Natural killer cell (primary cell): ENCODE data around the gene WBP1. TPM values are rescaled to one million over a fixed set of nuclear protein-coding genes. Genes with fewer than 3 reads are reported as not detected.

ENCODE experiments used
- ATAC-seq, 3 donors: fragments of 150-1000 bp in 2 of 3; fragments of 200-7000 bp in 1 of 3; cut with Tn5 transposase; 1 replicate in 1 of 3; 2 replicates in 2 of 3; pipeline ENCODE4 v1.10.0; 2021; ENCODE audit warnings: mild to moderate bottlenecking in 2 of 3, moderate library complexity in 2 of 3
- DNase-seq, 2 donors: peaks; one replicate each; pipeline versions ENCODE4 v3.0.0 to v3.0.0-alpha.2; 2013 to 2021; ENCODE audit warnings: mixed read lengths in 1 of 2
- H3K27ac ChIP-seq: one replicate; pipeline ENCODE4 v1.5.1; 2013; ENCODE audit warnings: mild to moderate bottlenecking, low read length
- H3K27me3 ChIP-seq: one replicate; pipeline ENCODE4 v1.6.1; 2013; ENCODE audit warnings: low read length; ENCODE audit not compliant: control insufficient read depth, insufficient read depth
- H3K36me3 ChIP-seq: one replicate; pipeline ENCODE4 v1.6.1; 2013; ENCODE audit warnings: low read length; ENCODE audit not compliant: control insufficient read depth, insufficient read depth
- H3K4me1 ChIP-seq: one replicate; pipeline ENCODE4 v1.6.1; 2013; ENCODE audit warnings: low read length; ENCODE audit not compliant: control insufficient read depth, insufficient read depth
- H3K4me3 ChIP-seq: one replicate; pipeline ENCODE4 v1.5.1; 2013; ENCODE audit warnings: low read length
- H3K9me3 ChIP-seq: one replicate; pipeline ENCODE4 v1.6.1; 2013; ENCODE audit warnings: low read length; ENCODE audit not compliant: control insufficient read depth, insufficient read depth
- H3K27ac Mint-ChIP-seq, 2 donors: one replicate each; pipeline ENCODE4 v1.8.0; 2022; ENCODE audit warnings: mild to moderate bottlenecking in 2 of 2, mixed read lengths in 2 of 2, moderate library complexity in 1 of 2
- H3K27me3 Mint-ChIP-seq, 2 donors: one replicate each; pipeline ENCODE4 v1.8.0; 2022; ENCODE audit warnings: low read depth in 2 of 2, mixed read lengths in 2 of 2
- H3K36me3 Mint-ChIP-seq: one replicate; pipeline ENCODE4 v1.8.0; 2022; ENCODE audit warnings: mixed read lengths
- H3K4me1 Mint-ChIP-seq, 2 donors: one replicate each; pipeline ENCODE4 v1.8.0; 2022; ENCODE audit warnings: mixed read lengths in 2 of 2
- H3K4me3 Mint-ChIP-seq: one replicate; pipeline ENCODE4 v1.8.0; 2022; ENCODE audit warnings: mild to moderate bottlenecking, moderate library complexity, mixed read lengths
- H3K9me3 Mint-ChIP-seq, 2 donors: one replicate each; pipeline ENCODE4 v1.8.0; 2022; ENCODE audit warnings: mixed read lengths in 2 of 2
- WGBS: methylation state at CpG from one replicate; pipeline ENCODE4 v1.1.7; 2013; ENCODE audit warnings: missing lambda C conversion rate; ENCODE audit not compliant: insufficient coverage; 5-methylcytosine and 5-hydroxymethylcytosine counted together
- intact Hi-C: fragments of 100-400 bp; cut with micrococcal nuclease; formaldehyde crosslinking; loops from one replicate; pipeline ENCODE4 v1.14.2; 2022
- total RNA-seq, 4 donors: library from RNA; stranded (reverse); fragments of 120-200 nt in 1 of 4; gene quantifications; one replicate each; pipeline versions ENCODE4 v1.2.3 to v1.2.4, GENCODE V29; 2013 to 2022
- TF ChIP-seq, protein P1 (sequence below): fragments of 200-600 bp; IDR thresholded peaks from one replicate; pipeline ENCODE4 v1.8.0; 2022; ENCODE audit warnings: antibody characterized with exemption

Gene WBP1
- total RNA-seq, 3 donors from 2014 or later (not counting 1 experiment from before 2014, with no cell fraction given) = 65.1 to 68.3 (median 65.4) TPM

DNA sequence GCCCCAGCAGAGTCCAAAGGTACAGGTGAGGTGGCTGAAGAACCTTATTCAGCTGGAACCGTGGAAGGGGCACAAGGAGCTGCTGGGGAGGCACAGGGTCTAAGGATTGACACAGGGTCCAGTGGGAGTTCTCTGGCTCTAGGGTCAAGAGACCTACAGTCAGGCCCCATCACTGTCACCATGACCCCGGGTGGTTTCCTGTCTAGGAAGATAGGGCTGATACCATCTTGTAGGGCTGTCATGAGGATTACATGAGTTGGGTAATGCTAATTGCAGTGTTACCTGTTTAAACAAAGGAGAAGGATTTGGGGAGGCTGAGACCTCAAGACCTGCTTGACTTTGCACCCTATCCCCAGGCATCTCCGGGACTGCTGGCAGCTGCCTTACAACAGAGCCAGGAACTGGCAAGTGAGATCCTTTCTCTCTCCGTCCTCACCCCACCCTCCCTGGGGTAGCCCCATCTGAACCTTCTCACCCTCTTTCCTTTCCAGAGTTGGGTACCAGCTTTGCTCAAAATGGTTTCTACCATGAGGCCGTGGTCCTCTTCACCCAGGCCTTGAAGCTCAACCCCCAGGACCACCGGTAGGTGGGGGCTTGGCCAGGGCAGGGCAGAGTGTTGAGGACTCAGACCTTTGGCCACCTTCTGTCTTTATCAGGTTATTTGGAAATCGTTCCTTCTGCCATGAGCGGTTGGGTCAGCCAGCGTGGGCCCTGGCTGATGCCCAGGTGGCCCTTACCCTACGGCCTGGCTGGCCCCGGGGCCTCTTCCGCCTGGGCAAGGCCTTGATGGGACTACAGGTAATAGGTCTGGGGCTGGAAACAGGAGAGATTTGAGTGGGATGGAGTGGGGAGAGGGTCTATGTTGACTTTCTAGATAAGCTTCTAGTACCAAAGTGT lies 33.7 kb downstream of the WBP1 start:
- Mint-ChIP-seq H3K4me3 (no peak overlapping the region), H3K36me3 (no peaks in the 10 kb centered on the region), H3K9me3 (no peaks in the 10 kb centered on the region), H3K4me1 (peaks cover 0 to 10% of the 10 kb centered on the region in 2 donors), H3K27ac (no peak overlapping the region), H3K27me3 (no peaks in the 10 kb centered on the region)
- ATAC-seq (no peak), DNase-seq (no peak)
- no peak overlapping the region for H3K4me3 ChIP-seq
- no peaks in the 10 kb centered on the region for H3K4me1 ChIP-seq
- TF ChIP-seq, protein P1, sequence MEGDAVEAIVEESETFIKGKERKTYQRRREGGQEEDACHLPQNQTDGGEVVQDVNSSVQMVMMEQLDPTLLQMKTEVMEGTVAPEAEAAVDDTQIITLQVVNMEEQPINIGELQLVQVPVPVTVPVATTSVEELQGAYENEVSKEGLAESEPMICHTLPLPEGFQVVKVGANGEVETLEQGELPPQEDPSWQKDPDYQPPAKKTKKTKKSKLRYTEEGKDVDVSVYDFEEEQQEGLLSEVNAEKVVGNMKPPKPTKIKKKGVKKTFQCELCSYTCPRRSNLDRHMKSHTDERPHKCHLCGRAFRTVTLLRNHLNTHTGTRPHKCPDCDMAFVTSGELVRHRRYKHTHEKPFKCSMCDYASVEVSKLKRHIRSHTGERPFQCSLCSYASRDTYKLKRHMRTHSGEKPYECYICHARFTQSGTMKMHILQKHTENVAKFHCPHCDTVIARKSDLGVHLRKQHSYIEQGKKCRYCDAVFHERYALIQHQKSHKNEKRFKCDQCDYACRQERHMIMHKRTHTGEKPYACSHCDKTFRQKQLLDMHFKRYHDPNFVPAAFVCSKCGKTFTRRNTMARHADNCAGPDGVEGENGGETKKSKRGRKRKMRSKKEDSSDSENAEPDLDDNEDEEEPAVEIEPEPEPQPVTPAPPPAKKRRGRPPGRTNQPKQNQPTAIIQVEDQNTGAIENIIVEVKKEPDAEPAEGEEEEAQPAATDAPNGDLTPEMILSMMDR = no peak
- no peak overlapping the region for H3K27ac ChIP-seq
- 97% methylated on average over 12 of the region's 12 CpGs for WGBS
- no peaks in the 10 kb centered on the region for H3K9me3 ChIP-seq
- peaks cover 44% of the 10 kb centered on the region for H3K36me3 ChIP-seq
- H3K27me3 ChIP-seq = no peaks in the 10 kb centered on the region
- intact Hi-C loops = no loop called here

DNA sequence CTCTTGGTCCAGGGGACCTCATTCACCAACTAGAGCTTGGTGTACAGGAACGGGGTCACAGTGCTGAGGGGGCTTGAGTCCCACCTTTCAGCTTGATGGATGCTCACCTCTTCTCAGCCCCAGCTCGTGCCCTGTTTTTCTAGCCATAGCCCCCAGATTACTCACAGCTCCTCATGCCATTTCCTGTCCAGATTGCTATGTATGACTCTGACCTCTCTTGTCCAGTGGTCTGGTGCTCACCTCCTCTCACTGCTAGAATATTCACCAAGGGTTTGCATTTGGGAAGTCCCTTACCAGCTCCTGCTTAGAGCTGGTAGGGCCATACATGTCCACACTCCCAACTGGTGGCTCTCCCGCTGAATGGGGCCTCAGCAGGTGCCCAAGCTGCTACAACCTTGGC lies 35.3 kb downstream of the WBP1 start:
- intact Hi-C loops = no loop called here
- no peaks in the 10 kb centered on the region for H3K9me3 ChIP-seq
- no peaks in the 10 kb centered on the region for H3K36me3 Mint-ChIP-seq
- H3K27ac Mint-ChIP-seq = no peak overlapping the region
- H3K9me3 Mint-ChIP-seq = no peaks in the 10 kb centered on the region
- DNase-seq (no peak), ATAC-seq (no peak)
- peaks cover 0 to 4% of the 10 kb centered on the region in 2 donors for H3K27me3 Mint-ChIP-seq
- peaks cover 15% of the 10 kb centered on the region for H3K4me1 ChIP-seq
- TF ChIP-seq, protein P1 = no peak
- no peak overlapping the region for H3K4me3 ChIP-seq
- peaks cover 42% of the 10 kb centered on the region for H3K36me3 ChIP-seq
- H3K4me1 Mint-ChIP-seq = peaks cover 8 to 20% of the 10 kb centered on the region in 2 donors
- no peak overlapping the region for H3K27ac ChIP-seq
- 96% methylated on average over 3 of the region's 3 CpGs for WGBS
- H3K4me3 Mint-ChIP-seq = no peak overlapping the region
- no peaks in the 10 kb centered on the region for H3K27me3 ChIP-seq

DNA sequence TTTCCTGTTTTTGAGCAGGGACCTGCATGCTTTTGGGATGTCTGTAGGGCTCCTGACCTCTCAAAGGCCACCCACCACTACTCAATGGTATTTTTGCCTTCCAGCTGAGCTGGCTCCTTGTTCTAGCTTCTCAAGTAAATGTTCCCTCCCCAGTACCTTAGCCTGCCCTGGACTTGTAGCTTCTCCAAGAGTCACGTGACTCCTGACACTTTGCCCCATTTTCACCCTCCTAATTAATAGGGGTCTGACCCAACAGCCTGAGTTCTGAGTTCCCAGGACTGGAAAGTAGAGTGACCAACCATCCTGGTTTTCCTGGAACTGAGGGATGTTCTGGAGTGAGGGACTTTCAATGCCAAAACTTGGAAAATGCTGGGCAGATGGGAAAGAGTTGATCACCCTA lies 37.2 kb downstream of the WBP1 start:
- WGBS = 92% methylated on average over 1 of the region's 1 CpG
- DNase-seq = no peak
- no peak overlapping the region for H3K27ac ChIP-seq
- no peaks in the 10 kb centered on the region for H3K9me3 ChIP-seq
- H3K9me3 Mint-ChIP-seq = no peaks in the 10 kb centered on the region
- intact Hi-C loops = no loop called here
- no peak for ATAC-seq
- peaks cover 16 to 27% of the 10 kb centered on the region in 2 donors for H3K4me1 Mint-ChIP-seq
- H3K4me3 ChIP-seq = no peak overlapping the region
- H3K36me3 ChIP-seq = peaks cover 35% of the 10 kb centered on the region
- no peak overlapping the region for H3K27ac Mint-ChIP-seq
- TF ChIP-seq, protein P1 = no peak
- H3K36me3 Mint-ChIP-seq = no peaks in the 10 kb centered on the region
- H3K4me1 ChIP-seq = peaks cover 32% of the 10 kb centered on the region
- H3K4me3 Mint-ChIP-seq = no peak overlapping the region
- peaks cover 5% of the 10 kb centered on the region for H3K27me3 ChIP-seq
- H3K27me3 Mint-ChIP-seq = peaks cover 0 to 8% of the 10 kb centered on the region in 2 donors
